ENCODE measurements around the gene FGD3. TPM values are rescaled to one million over a fixed set of nuclear protein-coding genes. Genes with fewer than 3 reads are reported as not detected.

FGD3 gene
- total RNA-seq, 1 experiment from 2014 or later: 26.6 TPM

GRCh38 chr9:93033531-93033930, 86.2 kb downstream of the FGD3 start:
- CTCF ChIA-PET: no interaction called here
- no peaks in the 10 kb centered on the region for H3K4me1 Mint-ChIP-seq (ENCODE audit: low read depth, unreplicated experiment)
- no TSS peak for BruUV-seq (replicated peaks)
- Histone ChIP-seq H3K4me3 (ENCODE audit: low read depth, low read length) (no peak overlapping the region), H3K9me3 (no peaks in the 10 kb centered on the region), H3K36me3 (ENCODE audit: control insufficient read depth, insufficient read depth, low read length) (no peaks in the 10 kb centered on the region; the same call in 1 of the 2 replicates), H3K4me1 (no peaks in the 10 kb centered on the region), H3K27me3 (replicated peaks; ENCODE audit: control insufficient read depth, insufficient read depth, low read length) (no peaks in the 10 kb centered on the region)
- no peaks in the 10 kb centered on the region for H3K9me3 Mint-ChIP-seq (ENCODE audit: unreplicated experiment)
- no peak for TF ChIP-seq CTCF (IDR thresholded peaks at IDR 0.05; ENCODE audit: insufficient read depth in 1 of 2, low read depth in 1 of 2, low read length in 1 of 2, severe bottlenecking in 1 of 2, unreplicated experiment in 1 of 2)
- POLR2A ChIA-PET: no interaction called here
- H3K36me3 Mint-ChIP-seq (ENCODE audit: insufficient read depth, unreplicated experiment): peaks cover 14% of the 10 kb centered on the region
- H3K4me3 Mint-ChIP-seq (ENCODE audit: unreplicated experiment): no peak overlapping the region
- intact Hi-C loops (cut with micrococcal nuclease; ENCODE audit: unreplicated experiment): no loop called here
- no peaks in the 10 kb centered on the region for H3K27me3 Mint-ChIP-seq (ENCODE audit: insufficient read depth, unreplicated experiment)
- DNase-seq: no peak
- no peak overlapping the region for H3K27ac Mint-ChIP-seq (ENCODE audit: unreplicated experiment)

GRCh38 chr9:93035106-93035660, 87.9 kb downstream of the FGD3 start:
- Mint-ChIP-seq H3K4me3 (ENCODE audit: unreplicated experiment) (no peak overlapping the region), H3K36me3 (ENCODE audit: insufficient read depth, unreplicated experiment) (peaks cover 14% of the 10 kb centered on the region), H3K9me3 (ENCODE audit: unreplicated experiment) (no peaks in the 10 kb centered on the region), H3K27ac (ENCODE audit: unreplicated experiment) (no peak overlapping the region), H3K4me1 (ENCODE audit: low read depth, unreplicated experiment) (no peaks in the 10 kb centered on the region), H3K27me3 (ENCODE audit: insufficient read depth, unreplicated experiment) (no peaks in the 10 kb centered on the region)
- Histone ChIP-seq H3K9me3 (no peaks in the 10 kb centered on the region), H3K4me3 (ENCODE audit: low read depth, low read length) (no peak overlapping the region), H3K36me3 (ENCODE audit: control insufficient read depth, insufficient read depth, low read length) (no peaks in the 10 kb centered on the region), H3K4me1 (no peaks in the 10 kb centered on the region), H3K27me3 (replicated peaks; ENCODE audit: control insufficient read depth, insufficient read depth, low read length) (no peaks in the 10 kb centered on the region)
- TF ChIP-seq CTCF (IDR thresholded peaks at IDR 0.05; ENCODE audit: insufficient read depth in 1 of 2, low read depth in 1 of 2, low read length in 1 of 2, severe bottlenecking in 1 of 2, unreplicated experiment in 1 of 2): no peak
- BruUV-seq (replicated peaks): no TSS peak
- ChIA-PET POLR2A (no interaction called here), CTCF (no interaction called here)
- no peak for DNase-seq
- intact Hi-C loops (cut with micrococcal nuclease; ENCODE audit: unreplicated experiment): no loop called here

- Mint-ChIP-seq H3K9me3 (ENCODE audit: unreplicated experiment) (no peaks in the 10 kb centered on the region), H3K27ac (ENCODE audit: unreplicated experiment) (no peak overlapping the region), H3K36me3 (ENCODE audit: insufficient read depth, unreplicated experiment) (peaks cover 10% of the 10 kb centered on the region), H3K27me3 (ENCODE audit: insufficient read depth, unreplicated experiment) (no peaks in the 10 kb centered on the region), H3K4me1 (ENCODE audit: low read depth, unreplicated experiment) (no peaks in the 10 kb centered on the region), H3K4me3 (ENCODE audit: unreplicated experiment) (no peak overlapping the region)
- no peak for TF ChIP-seq CTCF (IDR thresholded peaks at IDR 0.05; ENCODE audit: insufficient read depth in 1 of 2, low read depth in 1 of 2, low read length in 1 of 2, severe bottlenecking in 1 of 2, unreplicated experiment in 1 of 2)
- H3K4me3 ChIP-seq (ENCODE audit: low read depth, low read length): no peak overlapping the region
- H3K27me3 ChIP-seq (replicated peaks; ENCODE audit: control insufficient read depth, insufficient read depth, low read length): no peaks in the 10 kb centered on the region
- no peaks in the 10 kb centered on the region for H3K9me3 ChIP-seq
- intact Hi-C loops (cut with micrococcal nuclease; ENCODE audit: unreplicated experiment): no loop called here
- H3K36me3 ChIP-seq (ENCODE audit: control insufficient read depth, insufficient read depth, low read length): no peaks in the 10 kb centered on the region
- no peak for DNase-seq
- ChIA-PET POLR2A (no interaction called here), CTCF (no interaction called here)
- no TSS peak for BruUV-seq (replicated peaks)
- H3K4me1 ChIP-seq: no peaks in the 10 kb centered on the region
These were observed 88.6 kb downstream of the FGD3 start for GRCh38 chr9:93035821-93036351.
